IPS-20b (cell line): ENCODE results near the gene PTDSS2.
"Not testable (repeated sequence)": the region's sequence is repeated elsewhere in the genome, so short reads cannot be mapped to it uniquely, and the experiment has no call there.

Source experiments
- H3K27ac ChIP-seq: one replicate; pipeline ENCODE4 v1.5.1; 2013; ENCODE audit warnings: low read length
- H3K27me3 ChIP-seq: 2 replicates; pipeline ENCODE4 v1.6.1; 2013; ENCODE audit warnings: mild to moderate bottlenecking, low read length, inconsistent platforms; ENCODE audit not compliant: insufficient read depth
- H3K36me3 ChIP-seq: 2 replicates; pipeline ENCODE4 v1.6.1; 2013; ENCODE audit warnings: low read depth, mild to moderate bottlenecking, inconsistent platforms, low read length, moderate library complexity; ENCODE audit not compliant: insufficient read depth
- H3K4me1 ChIP-seq: 2 replicates; pipeline ENCODE4 v1.6.1; 2013; ENCODE audit warnings: mild to moderate bottlenecking, control low read depth, inconsistent platforms, low read length, moderate library complexity; ENCODE audit not compliant: insufficient read depth
- H3K4me3 ChIP-seq: 2 replicates; pipeline ENCODE4 v1.5.1; 2013; ENCODE audit warnings: mild to moderate bottlenecking, low read length, inconsistent platforms
- H3K9ac ChIP-seq: 2 replicates; pipeline ENCODE4 v1.6.1; 2013; ENCODE audit warnings: low read depth, mild to moderate bottlenecking, inconsistent platforms, low read length, moderate library complexity
- H3K9me3 ChIP-seq: 2 replicates; pipeline ENCODE4 v1.6.1; 2013; ENCODE audit warnings: mild to moderate bottlenecking, low read depth, low read length, inconsistent platforms; ENCODE audit not compliant: insufficient read depth

The PTDSS2 gene

DNA sequence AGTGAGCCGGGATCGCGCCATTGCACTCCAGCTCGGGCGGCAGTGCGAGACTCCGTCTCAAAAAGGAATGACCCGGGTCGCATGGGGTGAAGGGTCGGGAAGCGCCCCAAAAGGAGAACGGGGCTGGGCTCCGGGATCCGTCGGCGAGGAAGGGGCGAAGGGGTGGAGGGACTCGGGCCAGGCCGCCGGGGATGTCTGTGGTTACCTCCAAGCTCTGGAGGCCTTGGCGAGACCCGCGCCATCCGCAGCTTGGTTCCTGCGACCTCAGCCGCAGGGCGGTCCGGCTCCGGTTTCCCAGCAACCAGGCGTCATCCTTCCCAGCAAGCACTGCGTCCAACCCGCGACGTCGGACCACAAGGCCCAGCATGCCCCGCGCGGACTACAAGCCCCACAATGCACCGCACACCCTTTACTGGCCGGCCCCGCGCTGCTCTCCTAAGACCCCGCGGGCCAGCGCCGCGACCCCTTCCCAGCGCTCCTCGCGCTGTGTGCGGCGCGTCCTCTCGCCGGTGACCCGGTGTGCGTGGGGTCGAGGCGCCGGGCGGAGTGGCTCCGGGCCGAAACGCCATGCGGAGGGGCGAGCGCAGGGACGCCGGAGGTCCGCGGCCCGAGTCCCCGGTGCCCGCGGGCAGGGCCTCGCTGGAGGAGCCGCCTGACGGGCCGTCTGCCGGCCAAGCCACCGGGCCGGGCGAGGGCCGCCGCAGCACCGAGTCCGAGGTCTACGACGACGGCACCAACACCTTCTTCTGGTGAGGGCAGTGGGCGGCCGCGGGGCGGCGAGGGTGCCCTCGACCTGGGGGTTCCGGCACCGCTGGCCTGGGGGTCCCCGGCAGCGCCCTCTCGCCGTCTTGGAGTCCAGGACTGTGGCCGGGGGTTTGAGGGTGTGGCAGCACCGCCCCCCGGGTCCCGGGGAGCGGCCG, at the start of gene PTDSS2:
Gene PTDSS2 (plus strand): TSS at position 391 of the 920 bp plus-strand sequence. CDS start 177 bp downstream, at position 568.
- H3K9ac ChIP-seq, result peak within 1 kb of the TSS; percentile 83
- 0 out of 2 replicates have a peak, but pooled peaks cover 3% of the 10 kb centered on the region for H3K4me1 ChIP-seq
- peak within 1 kb of the TSS; percentile 59 for H3K27ac ChIP-seq
- H3K36me3 ChIP-seq, result peaks cover 22% of the 10 kb centered on the region
- no peaks in the 10 kb centered on the region for H3K9me3 ChIP-seq
- peak within 1 kb of the TSS; percentile 78 for H3K4me3 ChIP-seq
- no peaks in the 10 kb centered on the region for H3K27me3 ChIP-seq

DNA sequence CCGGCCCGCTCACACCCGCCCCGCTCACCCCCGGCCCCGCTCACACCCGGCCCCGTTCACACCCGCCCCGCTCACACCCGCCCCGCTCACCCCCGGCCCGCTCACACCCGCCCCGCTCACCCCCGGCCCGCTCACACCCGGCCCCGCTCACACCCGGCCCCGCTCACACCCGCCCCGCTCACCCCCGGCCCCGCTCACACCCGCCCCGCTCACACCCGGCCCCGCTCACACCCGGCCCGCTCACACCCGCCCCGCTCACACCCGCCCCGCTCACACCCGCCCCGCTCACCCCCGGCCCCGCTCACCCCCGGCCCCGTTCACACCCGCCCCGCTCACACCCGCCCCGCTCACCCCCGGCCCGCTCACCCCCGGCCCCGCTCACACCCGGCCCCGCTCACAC, 48.9 kb upstream of the PTDSS2 start:
- H3K4me1 ChIP-seq, H3K4me3 ChIP-seq, H3K9me3 ChIP-seq, H3K27ac ChIP-seq, H3K36me3 ChIP-seq, H3K27me3 ChIP-seq, H3K9ac ChIP-seq: not testable (repeated sequence)

DNA sequence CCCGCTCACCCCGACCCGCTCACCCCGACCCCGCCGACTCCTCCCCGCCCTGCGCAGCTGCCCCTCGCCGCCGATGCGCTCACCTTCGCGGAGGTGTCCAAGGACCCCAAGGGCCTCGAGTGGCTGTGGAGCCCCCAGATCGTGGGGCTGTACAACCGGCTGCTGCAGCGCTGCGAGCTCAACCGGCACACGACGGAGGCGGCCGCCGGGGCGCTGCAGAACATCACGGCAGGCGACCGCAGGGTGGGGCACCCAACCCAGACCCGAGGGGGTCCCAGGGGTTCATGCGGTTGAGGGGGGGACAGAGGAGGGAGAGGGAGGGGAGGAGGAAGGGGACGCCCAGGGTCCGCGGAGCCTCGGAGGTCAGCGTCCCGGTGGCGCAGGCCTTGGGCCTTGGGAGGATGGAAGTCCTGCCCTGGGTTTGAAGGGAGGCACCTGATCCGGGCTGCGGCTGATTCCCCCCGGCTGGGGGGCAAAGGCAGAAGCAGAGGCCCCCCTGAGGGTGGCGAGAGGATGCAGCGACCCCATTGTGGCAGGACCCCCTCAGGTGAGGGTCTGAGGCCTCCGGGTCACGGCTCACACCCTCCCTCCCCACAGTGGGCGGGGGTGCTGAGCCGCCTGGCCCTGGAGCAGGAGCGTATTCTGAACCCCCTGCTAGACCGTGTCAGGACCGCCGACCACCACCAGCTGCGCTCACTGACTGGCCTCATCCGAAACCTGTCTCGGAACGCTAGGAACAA, 46.9 kb upstream of the PTDSS2 start:
- no peak overlapping the region for H3K9ac ChIP-seq
- H3K27ac ChIP-seq, result no peak overlapping the region
- no peak overlapping the region for H3K4me3 ChIP-seq
- H3K27me3 ChIP-seq, result peaks cover 5% of the 10 kb centered on the region; the same call in 1 of the 2 replicates
- no peaks in the 10 kb centered on the region for H3K4me1 ChIP-seq
- no peaks in the 10 kb centered on the region for H3K9me3 ChIP-seq
- no peaks in the 10 kb centered on the region for H3K36me3 ChIP-seq

DNA sequence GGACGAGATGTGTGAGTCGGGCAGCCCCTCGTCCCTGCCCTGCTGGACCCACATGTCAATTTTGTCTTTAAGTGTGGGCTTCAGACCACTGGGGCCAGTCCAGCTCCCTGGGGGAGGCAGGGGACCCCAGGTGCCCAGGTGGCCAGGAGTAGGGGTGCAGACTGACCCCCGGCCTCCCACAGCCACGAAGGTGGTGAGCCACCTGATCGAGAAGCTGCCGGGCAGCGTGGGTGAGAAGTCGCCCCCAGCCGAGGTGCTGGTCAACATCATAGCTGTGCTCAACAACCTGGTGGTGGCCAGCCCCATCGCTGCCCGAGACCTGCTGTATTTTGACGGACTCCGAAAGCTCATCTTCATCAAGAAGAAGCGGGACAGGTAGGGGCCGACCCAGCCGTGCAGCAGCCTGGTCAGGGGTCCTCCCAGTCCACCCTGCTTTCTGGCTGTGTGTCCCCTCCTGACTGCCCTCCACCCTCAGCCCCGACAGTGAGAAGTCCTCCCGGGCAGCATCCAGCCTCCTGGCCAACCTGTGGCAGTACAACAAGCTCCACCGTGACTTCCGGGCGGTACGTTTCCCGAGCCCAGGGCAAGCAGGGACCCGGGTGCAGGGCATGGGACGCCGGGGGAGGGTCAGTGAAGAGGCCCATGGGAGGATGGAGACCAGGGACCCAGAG, 46.2 kb upstream of the PTDSS2 start:
- Histone ChIP-seq H3K36me3 (no peaks in the 10 kb centered on the region), H3K27ac (no peak overlapping the region), H3K4me3 (no peak overlapping the region), H3K27me3 (peaks cover 8% of the 10 kb centered on the region), H3K4me1 (no peaks in the 10 kb centered on the region), H3K9ac (no peak overlapping the region), H3K9me3 (no peaks in the 10 kb centered on the region)

DNA sequence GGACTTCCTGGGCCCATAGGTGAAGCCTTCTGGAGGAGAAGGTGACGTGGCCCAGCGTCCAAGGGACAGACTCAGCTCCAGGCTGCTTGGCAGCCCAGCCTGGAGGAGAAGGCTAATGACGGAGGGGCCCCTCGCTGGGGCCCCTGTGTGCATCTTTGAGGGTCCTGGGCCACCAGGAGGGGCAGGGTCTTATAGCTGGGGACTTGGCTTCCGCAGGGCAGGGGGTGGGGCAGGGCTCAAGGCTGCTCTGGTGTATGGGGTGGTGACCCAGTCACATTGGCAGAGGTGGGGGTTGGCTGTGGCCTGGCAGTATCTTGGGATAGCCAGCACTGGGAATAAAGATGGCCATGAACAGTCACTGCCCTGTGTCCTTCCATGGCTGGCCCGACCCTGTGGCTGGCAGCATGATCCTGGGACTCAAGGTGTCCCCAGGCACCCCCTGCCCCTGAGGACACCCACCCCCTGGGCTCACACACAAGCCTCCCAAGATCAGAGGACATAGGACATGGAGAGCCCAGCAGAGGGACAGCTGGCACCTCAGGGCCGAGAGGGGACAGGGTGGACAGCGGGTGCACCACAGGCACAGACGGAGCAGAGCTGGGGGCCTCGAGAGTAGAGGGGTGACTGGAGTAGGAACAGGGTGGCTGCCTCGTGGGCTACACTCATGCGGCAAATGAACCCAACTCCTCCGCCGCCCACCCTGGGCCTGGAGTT, 45.4 kb upstream of the PTDSS2 start:
- H3K36me3 ChIP-seq, result no peaks in the 10 kb centered on the region
- no peak overlapping the region for H3K27ac ChIP-seq
- no peaks in the 10 kb centered on the region for H3K9me3 ChIP-seq
- no peak overlapping the region for H3K4me3 ChIP-seq
- no peaks in the 10 kb centered on the region for H3K4me1 ChIP-seq
- H3K9ac ChIP-seq, result no peak overlapping the region
- H3K27me3 ChIP-seq, result peaks cover 8% of the 10 kb centered on the region

DNA sequence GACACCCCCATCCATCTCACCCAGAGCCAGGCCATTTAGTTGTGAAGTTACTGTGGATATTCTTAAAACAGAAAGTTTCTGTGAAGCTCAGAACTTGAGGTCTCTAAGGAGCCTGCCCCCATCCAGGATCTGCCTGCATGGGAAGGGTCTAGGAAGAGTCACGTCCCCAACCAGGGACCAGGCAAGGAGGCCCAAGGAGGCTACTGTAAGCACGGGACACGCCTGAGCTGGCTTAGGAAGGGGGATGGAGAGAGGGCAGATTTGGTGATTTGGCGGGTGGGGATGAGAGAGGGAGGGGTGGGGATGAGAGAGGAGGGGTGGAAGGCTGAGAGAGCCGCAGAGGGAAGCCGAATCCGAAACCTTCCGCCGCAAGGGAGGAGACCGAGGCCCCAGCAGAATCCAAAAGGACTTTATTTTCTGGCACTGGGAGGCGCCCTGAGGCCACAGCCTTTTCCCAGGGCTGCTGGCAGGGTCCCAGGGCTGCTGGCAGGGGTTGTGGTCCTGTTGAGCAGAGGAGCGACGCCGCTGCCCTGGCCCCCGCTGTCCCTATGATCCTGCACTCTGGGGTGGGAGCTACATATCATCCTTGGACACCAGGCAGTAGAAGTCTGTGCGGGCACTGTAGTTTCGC, 44.6 kb upstream of the PTDSS2 start:
- Histone ChIP-seq H3K9me3 (no peaks in the 10 kb centered on the region), H3K9ac (no peak overlapping the region), H3K27ac (no peak overlapping the region), H3K27me3 (peaks cover 8% of the 10 kb centered on the region), H3K36me3 (no peaks in the 10 kb centered on the region), H3K4me3 (no peak overlapping the region), H3K4me1 (no peaks in the 10 kb centered on the region)

DNA sequence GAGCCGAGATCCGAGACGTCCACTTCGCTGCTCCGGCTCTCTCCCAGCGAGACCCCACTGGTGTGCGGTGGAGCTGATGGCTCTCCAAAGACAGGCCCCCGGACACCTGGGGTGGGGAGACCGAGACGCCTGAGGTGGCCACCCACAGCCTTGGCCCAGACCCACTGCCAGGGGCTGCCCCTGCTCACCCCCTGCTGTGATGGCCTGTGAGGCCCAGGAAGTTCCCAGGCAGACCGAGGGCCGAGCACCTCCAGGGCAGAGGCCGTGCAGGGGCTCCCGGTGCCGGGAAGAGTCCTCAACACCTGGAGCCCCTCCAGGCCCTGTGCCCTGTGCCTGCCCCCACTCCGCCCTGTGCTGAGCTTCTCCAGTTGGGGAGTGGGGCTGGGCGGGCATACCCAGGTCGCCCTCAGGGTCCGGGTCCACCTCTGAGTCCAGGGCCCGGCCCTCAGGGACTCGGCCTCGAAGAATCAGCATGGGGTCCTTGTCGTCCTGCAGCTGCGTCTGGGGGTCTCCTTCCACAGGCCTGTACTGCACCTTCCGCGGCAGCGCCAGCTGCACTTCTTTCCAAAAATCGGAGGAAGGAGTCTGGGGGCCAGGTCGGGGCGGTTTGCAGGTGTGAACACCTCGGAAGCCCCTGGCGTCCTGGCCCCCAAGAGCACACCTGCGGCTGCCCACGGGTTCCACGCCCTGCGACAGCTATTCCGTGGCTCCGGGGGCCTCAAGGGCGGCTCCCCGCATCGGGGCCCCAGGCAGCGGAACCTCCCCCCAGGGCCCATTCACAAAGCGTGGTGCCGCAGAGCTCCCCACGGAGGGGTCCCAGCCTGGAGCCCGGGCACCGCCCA, 43.9 kb upstream of the PTDSS2 start:
- peaks cover 8% of the 10 kb centered on the region for H3K27me3 ChIP-seq
- H3K27ac ChIP-seq, result no peak overlapping the region
- no peaks in the 10 kb centered on the region for H3K4me1 ChIP-seq

DNA sequence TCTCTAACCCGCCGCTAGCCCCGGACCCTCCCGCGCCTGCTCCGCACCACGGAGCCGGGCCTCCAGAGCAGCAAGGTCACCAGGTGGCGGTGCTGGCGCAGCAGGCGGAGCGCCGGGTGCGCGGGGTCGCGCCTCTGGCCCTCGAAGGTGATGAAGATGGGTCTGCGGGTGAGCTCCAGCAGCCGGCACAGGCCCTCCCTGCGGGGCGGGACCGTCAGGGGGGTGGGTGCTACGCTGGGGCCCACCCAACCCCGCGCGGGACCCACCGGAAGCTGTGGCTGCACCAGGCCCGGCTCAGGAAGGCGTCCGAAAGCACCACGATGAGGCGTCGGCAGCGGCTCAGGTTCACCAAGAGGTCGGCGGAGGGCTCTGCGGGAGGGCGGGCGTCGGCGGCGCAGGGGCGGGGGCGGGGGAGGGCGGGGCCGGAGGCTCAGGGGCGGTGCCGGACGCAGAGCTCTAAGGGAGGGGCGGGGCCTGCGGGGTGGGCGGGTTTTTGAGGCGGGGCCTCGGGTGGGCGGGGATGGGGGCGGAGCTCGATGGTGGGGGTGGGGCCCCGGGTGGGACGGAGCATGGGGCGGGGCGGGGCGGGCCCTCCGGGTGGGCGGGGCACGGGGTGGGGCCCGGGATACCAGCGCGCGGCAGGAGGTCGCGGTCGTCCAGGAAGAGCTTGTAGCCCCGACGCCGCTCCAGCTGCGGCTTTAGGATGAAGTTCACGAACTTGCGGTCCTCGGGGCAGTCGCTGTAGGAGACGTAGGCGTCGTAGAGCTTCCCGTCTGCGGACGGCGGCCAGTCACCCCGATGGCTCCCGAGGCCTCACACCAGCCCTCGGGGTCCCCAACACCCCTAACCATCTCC, 43.1 kb upstream of the PTDSS2 start:
- no peaks in the 10 kb centered on the region for H3K36me3 ChIP-seq
- H3K27ac ChIP-seq, result no peak overlapping the region
- no peaks in the 10 kb centered on the region for H3K9me3 ChIP-seq
- no peaks in the 10 kb centered on the region for H3K4me1 ChIP-seq
- H3K27me3 ChIP-seq, result peaks cover 8% of the 10 kb centered on the region
- no peak overlapping the region for H3K9ac ChIP-seq
- H3K4me3 ChIP-seq, result peak overlapping the region; percentile 60

More for the DNA sequence above, 43.9 kb upstream of the PTDSS2 start:
- no peaks in the 10 kb centered on the region for H3K36me3 ChIP-seq
- H3K9ac ChIP-seq, result no peak overlapping the region
- H3K4me3 ChIP-seq, result peak overlapping the region; percentile 60; the same call in 1 of the 2 replicates
- H3K9me3 ChIP-seq, result no peaks in the 10 kb centered on the region

DNA sequence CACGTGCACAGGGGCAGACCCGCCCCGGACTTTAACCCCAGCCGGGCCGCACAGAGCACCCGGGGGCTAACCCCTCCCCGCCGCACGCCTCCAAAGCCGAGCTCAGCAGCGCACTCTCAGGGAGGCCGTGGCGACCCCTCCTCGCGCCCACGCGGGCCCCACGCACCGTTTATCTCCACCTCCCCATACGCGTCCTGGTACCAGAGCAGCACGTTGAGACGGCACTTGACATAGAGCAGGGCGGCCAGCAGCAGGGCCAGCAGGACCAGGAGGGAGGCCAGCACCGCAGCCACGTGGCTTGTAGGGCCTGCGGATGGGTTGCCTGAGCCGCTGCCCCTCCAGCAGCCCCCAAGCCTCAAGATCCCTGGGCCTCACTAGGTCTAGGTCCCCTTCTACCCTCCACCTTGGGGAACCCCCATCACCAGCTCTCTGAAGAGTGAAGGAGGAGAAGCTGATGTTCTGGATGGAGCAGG, 42.4 kb upstream of the PTDSS2 start:
- Histone ChIP-seq H3K27me3 (peaks cover 8% of the 10 kb centered on the region), H3K27ac (no peak overlapping the region), H3K4me3 (no peak overlapping the region), H3K4me1 (no peaks in the 10 kb centered on the region), H3K9ac (no peak overlapping the region), H3K36me3 (no peaks in the 10 kb centered on the region), H3K9me3 (no peaks in the 10 kb centered on the region)
